Nephron progenitor cell (in vitro differentiated cells): ENCODE measurements around the gene WDFY3.
A peak's percentile ranks its signal among the peaks of the same experiment; 100 is the strongest.

Experiments
- DNase-seq: peaks from one replicate; pipeline ENCODE4 v3.0.0; 2021
- H3K27ac Mint-ChIP-seq: 2 replicates; pipeline ENCODE4 v1.8.0; 2021; ENCODE audit warnings: mild to moderate bottlenecking, moderate library complexity, mixed read lengths
- H3K27me3 Mint-ChIP-seq: 2 replicates; pipeline ENCODE4 v1.8.0; 2021; ENCODE audit warnings: mild to moderate bottlenecking, low read depth, mixed read lengths; ENCODE audit not compliant: poor library complexity
- H3K36me3 Mint-ChIP-seq: 2 replicates; pipeline ENCODE4 v1.8.0; 2021; ENCODE audit warnings: low read depth, mixed read lengths
- H3K4me1 Mint-ChIP-seq: 2 replicates; pipeline ENCODE4 v1.8.0; 2021; ENCODE audit warnings: mixed read lengths
- H3K4me3 Mint-ChIP-seq: 2 replicates; pipeline ENCODE4 v1.8.0; 2021; ENCODE audit warnings: mild to moderate bottlenecking, moderate library complexity, mixed read lengths
- H3K9me3 Mint-ChIP-seq: 2 replicates; pipeline ENCODE4 v1.8.0; 2021; ENCODE audit warnings: mild to moderate bottlenecking, moderate library complexity, mixed read lengths
- TF ChIP-seq, protein P1 (sequence below): fragments of 200-600 bp; sonication (generic); IDR thresholded peaks from 2 replicates; pipeline ENCODE4 v1.5.0; 2021; ENCODE audit warnings: antibody characterized with exemption

Gene WDFY3

DNA sequence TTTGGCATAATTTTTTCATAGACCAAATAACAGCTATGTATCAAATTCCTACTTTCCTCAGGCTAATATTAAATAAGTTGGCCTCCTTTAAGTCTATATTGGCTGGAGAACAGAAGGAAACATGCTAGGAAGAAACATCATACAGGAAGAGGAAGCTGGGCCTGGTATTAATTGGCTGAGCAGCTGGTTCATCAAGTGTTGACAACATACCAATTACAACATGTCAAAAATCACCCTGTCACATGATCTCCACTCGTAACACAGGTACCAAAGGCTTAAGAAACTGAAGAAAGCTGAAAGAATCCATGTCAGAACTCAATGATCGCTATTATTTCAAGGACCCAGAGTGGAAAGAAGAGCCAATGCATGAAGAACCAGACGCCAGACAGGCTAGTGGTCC, 10.5 kb downstream of the WDFY3 start:
- Mint-ChIP-seq H3K27me3 (no peaks in the 10 kb centered on the region), H3K36me3 (peaks cover under 1% of the 10 kb centered on the region), H3K27ac (peak overlapping the region; percentile 34), H3K4me3 (no peak overlapping the region), H3K9me3 (no peaks in the 10 kb centered on the region), H3K4me1 (peaks cover 27% of the 10 kb centered on the region)
- no peak for DNase-seq
- TF ChIP-seq, protein P1, sequence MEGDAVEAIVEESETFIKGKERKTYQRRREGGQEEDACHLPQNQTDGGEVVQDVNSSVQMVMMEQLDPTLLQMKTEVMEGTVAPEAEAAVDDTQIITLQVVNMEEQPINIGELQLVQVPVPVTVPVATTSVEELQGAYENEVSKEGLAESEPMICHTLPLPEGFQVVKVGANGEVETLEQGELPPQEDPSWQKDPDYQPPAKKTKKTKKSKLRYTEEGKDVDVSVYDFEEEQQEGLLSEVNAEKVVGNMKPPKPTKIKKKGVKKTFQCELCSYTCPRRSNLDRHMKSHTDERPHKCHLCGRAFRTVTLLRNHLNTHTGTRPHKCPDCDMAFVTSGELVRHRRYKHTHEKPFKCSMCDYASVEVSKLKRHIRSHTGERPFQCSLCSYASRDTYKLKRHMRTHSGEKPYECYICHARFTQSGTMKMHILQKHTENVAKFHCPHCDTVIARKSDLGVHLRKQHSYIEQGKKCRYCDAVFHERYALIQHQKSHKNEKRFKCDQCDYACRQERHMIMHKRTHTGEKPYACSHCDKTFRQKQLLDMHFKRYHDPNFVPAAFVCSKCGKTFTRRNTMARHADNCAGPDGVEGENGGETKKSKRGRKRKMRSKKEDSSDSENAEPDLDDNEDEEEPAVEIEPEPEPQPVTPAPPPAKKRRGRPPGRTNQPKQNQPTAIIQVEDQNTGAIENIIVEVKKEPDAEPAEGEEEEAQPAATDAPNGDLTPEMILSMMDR: no peak

DNA sequence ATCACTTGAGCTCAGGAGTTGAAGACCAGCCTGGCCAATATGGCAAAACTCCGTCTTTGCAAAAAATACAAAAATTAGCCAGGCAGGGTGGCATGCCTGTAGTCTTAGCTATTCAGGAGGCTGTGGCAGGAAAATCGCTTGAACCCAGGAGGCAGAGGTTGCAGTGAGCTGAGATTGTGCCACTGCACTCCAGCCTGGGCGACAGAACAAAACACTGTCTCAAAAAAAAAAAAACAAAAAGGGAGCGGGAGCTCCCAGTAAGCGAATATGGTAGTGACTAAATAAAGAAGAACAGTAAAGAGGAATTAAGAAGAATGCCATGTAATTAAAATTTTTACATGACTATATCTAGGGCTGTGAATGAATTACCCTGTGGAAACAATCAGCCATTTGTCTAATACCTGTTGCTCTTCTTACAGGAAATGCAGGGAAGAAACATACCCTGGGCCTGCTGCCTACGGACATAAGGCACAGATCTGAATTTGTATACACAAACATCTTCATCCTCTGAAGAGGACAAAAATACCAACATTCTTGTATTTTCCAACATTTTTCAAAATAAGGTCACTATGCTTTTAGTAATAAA, 11.4 kb downstream of the WDFY3 start:
- no peaks in the 10 kb centered on the region for H3K27me3 Mint-ChIP-seq
- peaks cover 27% of the 10 kb centered on the region for H3K4me1 Mint-ChIP-seq
- no peak overlapping the region for H3K4me3 Mint-ChIP-seq
- DNase-seq: no peak
- TF ChIP-seq, protein P1: no peak
- no peaks in the 10 kb centered on the region for H3K9me3 Mint-ChIP-seq
- peaks cover 10% of the 10 kb centered on the region for H3K36me3 Mint-ChIP-seq
- H3K27ac Mint-ChIP-seq: peak overlapping the region; percentile 88

DNA sequence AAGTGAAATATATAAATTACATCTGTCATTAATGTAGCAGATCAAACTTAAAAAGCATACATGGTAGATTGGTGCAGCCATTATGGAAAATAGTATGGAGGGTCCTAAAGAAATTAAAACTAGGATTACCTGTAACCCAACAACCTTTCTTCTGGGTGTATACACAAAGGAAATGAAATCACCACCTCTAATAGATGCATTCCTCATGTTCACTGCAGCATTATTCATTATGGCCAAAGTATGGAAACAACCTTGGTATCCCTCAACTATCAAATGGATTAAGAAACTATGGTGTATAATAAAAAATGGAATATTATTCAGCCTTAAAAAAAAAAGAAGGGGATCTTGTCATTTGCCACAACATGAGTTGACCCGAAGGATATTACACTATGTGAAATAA, 13.7 kb downstream of the WDFY3 start:
- no peak for DNase-seq
- Mint-ChIP-seq H3K27me3 (no peaks in the 10 kb centered on the region), H3K4me3 (no peak overlapping the region), H3K27ac (no peak overlapping the region), H3K9me3 (no peaks in the 10 kb centered on the region), H3K4me1 (peaks cover 20% of the 10 kb centered on the region), H3K36me3 (peaks cover 19% of the 10 kb centered on the region)
- TF ChIP-seq, protein P1: no peak

DNA sequence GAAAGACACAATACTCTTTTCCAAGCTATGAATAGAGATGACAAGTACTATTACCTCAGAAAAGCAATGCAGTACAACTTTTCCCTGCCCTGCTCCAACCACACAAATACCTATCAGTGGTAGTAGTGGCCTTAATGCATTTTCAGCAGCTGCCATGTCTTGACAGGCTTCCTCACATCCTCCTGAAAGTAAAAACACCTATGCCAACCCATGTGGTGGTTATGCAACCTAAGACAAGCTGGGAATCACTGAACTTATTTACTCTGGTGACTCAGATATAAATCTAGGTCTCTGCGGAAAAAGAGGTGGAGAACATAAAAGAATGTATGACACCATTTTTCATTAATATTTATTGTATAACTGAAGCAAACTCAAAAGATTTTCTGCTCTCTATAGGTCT, 14.5 kb downstream of the WDFY3 start:
- no peak for DNase-seq
- Mint-ChIP-seq H3K36me3 (peaks cover 20% of the 10 kb centered on the region), H3K27ac (no peak overlapping the region), H3K4me1 (peaks cover 12% of the 10 kb centered on the region), H3K9me3 (no peaks in the 10 kb centered on the region), H3K4me3 (no peak overlapping the region), H3K27me3 (no peaks in the 10 kb centered on the region)
- TF ChIP-seq, protein P1: no peak

DNA sequence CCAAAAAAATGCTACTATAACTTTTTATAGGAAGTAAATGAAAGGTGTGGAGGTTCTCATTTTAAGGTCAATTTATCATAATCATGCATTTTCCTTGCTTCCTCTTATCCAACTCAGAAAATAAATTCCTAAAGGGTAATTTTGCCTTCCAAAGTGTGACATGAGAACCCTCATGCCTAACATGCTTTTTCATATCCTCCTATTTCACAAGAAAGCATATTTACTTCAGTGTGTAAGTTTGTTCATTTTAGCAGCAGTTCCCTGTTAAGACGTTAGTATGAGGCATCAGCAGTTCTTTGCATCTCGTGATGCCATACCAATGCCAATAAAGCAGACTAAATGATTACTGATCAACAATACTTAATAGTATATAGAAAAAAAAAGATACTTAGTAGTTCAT, 18.4 kb downstream of the WDFY3 start:
- no peaks in the 10 kb centered on the region for H3K4me1 Mint-ChIP-seq
- no peak overlapping the region for H3K27ac Mint-ChIP-seq
- peaks cover 13% of the 10 kb centered on the region for H3K9me3 Mint-ChIP-seq
- H3K27me3 Mint-ChIP-seq: no peaks in the 10 kb centered on the region
- peaks cover 47% of the 10 kb centered on the region for H3K36me3 Mint-ChIP-seq
- no peak overlapping the region for H3K4me3 Mint-ChIP-seq
- TF ChIP-seq, protein P1: no peak
- no peak for DNase-seq

DNA sequence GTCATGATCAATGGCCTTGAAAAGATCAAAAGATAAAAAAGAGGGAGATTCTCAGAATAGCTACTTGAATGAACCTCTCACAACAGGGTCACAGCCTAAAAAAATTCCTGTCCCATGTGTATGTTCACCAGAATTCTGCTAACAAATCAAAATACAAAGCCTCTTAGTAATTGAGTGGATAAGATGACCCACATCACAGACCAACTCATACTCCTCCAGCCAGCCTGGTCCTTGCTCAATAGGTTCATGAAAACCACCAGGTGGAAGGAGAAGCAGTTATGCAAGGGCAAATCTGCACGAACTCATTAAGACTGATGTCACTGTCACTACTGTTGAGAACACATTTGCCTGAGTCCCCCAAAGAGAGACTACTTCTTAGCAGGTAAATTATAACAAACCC, 21.5 kb downstream of the WDFY3 start:
- no peak overlapping the region for H3K4me3 Mint-ChIP-seq

More for the DNA sequence above, 21.5 kb downstream of the WDFY3 start:
- H3K27me3 Mint-ChIP-seq: no peaks in the 10 kb centered on the region
- no peak for DNase-seq
- H3K9me3 Mint-ChIP-seq: peaks cover 41% of the 10 kb centered on the region
- TF ChIP-seq, protein P1: no peak
- peaks cover 67% of the 10 kb centered on the region for H3K36me3 Mint-ChIP-seq
- no peaks in the 10 kb centered on the region for H3K4me1 Mint-ChIP-seq
- H3K27ac Mint-ChIP-seq: no peak overlapping the region
